Cardiac muscle cell (in vitro differentiated cells and primary cell): ENCODE data around the gene KHDC4. TPM values are rescaled to one million over a fixed set of nuclear protein-coding genes. Genes with fewer than 3 reads are reported as not detected.
A peak's percentile ranks its signal among the peaks of the same experiment; 100 is the strongest.

Experiments
- DNase-seq, 2 donors: peaks; one replicate each; pipeline versions ENCODE4 v3.0.0 to v3.0.0-alpha.2; 2010 to 2017; ENCODE audit warnings: low read depth in 1 of 2, low spot score in 1 of 2
- H3K27ac ChIP-seq: fragments of 200-600 bp; sonication (generic); 2 replicates; pipeline ENCODE4 v1.5.1; 2016
- H3K27me3 ChIP-seq: fragments of 200-600 bp; sonication (generic); 2 replicates; pipeline ENCODE4 v1.6.0; 2016; ENCODE audit warnings: control low read depth
- H3K36me3 ChIP-seq: fragments of 200-600 bp; sonication (generic); 2 replicates; pipeline ENCODE4 v1.5.1; 2016; ENCODE audit warnings: control low read depth
- H3K4me1 ChIP-seq: fragments of 200-600 bp; sonication (generic); 2 replicates; pipeline ENCODE4 v1.8.1; 2017; ENCODE audit warnings: low read depth, mild to moderate bottlenecking, mixed run types
- H3K4me3 ChIP-seq: fragments of 200-600 bp; sonication (generic); 2 replicates; pipeline ENCODE4 v1.5.1; 2016; ENCODE audit warnings: mild to moderate bottlenecking
- H3K9me3 ChIP-seq: fragments of 200-600 bp; sonication (generic); 2 replicates; pipeline ENCODE4 v1.5.1; 2017; ENCODE audit warnings: low read depth, mild to moderate bottlenecking, control low read depth
- CTCF ChIP-seq: IDR thresholded peaks from 2 replicates; pipeline ENCODE4 v1.5.1; 2012; ENCODE audit warnings: low read depth, mild to moderate bottlenecking, low read length
- polyA plus RNA-seq: library from polyadenylated mRNA; unstranded; fragments of >200 nt; fragmentation: Nextera tagmentation; extraction: Ambion mirVana; gene quantifications from 2 replicates; pipeline ENCODE4 v1.2.1, GENCODE V29; 2016
- total RNA-seq: library from RNA; depleted of rRNA; stranded (reverse); fragments of >200 nt; gene quantifications from 2 replicates; pipeline ENCODE4 v1.2.3, GENCODE V29; 2016

KHDC4 gene
- total and polyA plus RNA-seq, 2 experiments from 2014 or later = 26.6 to 86.4 TPM

GRCh38 chr1:155888481-155888880 lies 45.7 kb downstream of the KHDC4 start:
- H3K27me3 ChIP-seq = no peaks in the 10 kb centered on the region
- H3K9me3 ChIP-seq = no peaks in the 10 kb centered on the region
- no peaks in the 10 kb centered on the region for H3K36me3 ChIP-seq
- no peak for DNase-seq
- no peak overlapping the region for H3K4me3 ChIP-seq
- H3K27ac ChIP-seq = no peak overlapping the region
- no peak for TF ChIP-seq CTCF
- H3K4me1 ChIP-seq = peaks cover 4% of the 10 kb centered on the region

- H3K36me3 ChIP-seq = no peaks in the 10 kb centered on the region
- DNase-seq = peak in 1 of 2 donors; percentile 26
- TF ChIP-seq CTCF = no peak
- H3K27ac ChIP-seq = no peak overlapping the region
- no peak overlapping the region for H3K4me3 ChIP-seq
- H3K9me3 ChIP-seq = no peaks in the 10 kb centered on the region
- H3K27me3 ChIP-seq = no peaks in the 10 kb centered on the region
- H3K4me1 ChIP-seq = peaks cover 4% of the 10 kb centered on the region
These were observed 49.2 kb downstream of the KHDC4 start for GRCh38 chr1:155884982-155885381.

GRCh38 chr1:155884031-155884960 lies 49.9 kb downstream of the KHDC4 start:
- Histone ChIP-seq H3K9me3 (no peaks in the 10 kb centered on the region), H3K27me3 (no peaks in the 10 kb centered on the region), H3K4me1 (peaks cover 4% of the 10 kb centered on the region), H3K27ac (no peak overlapping the region), H3K36me3 (no peaks in the 10 kb centered on the region), H3K4me3 (no peak overlapping the region)
- no peak for TF ChIP-seq CTCF
- DNase-seq = peak in 1 of 2 donors; percentile 40

- TF ChIP-seq CTCF = no peak
- Histone ChIP-seq H3K36me3 (no peaks in the 10 kb centered on the region), H3K4me1 (peaks cover 4% of the 10 kb centered on the region), H3K27me3 (no peaks in the 10 kb centered on the region), H3K27ac (no peak overlapping the region), H3K4me3 (no peak overlapping the region), H3K9me3 (no peaks in the 10 kb centered on the region)
- no peak for DNase-seq
These were observed 51.4 kb downstream of the KHDC4 start for GRCh38 chr1:155882766-155883165.

- Histone ChIP-seq H3K27ac (no peak overlapping the region), H3K27me3 (no peaks in the 10 kb centered on the region), H3K36me3 (no peaks in the 10 kb centered on the region), H3K4me1 (peaks cover 4% of the 10 kb centered on the region), H3K9me3 (no peaks in the 10 kb centered on the region), H3K4me3 (no peak overlapping the region)
- no peak for TF ChIP-seq CTCF
- DNase-seq = no peak
These were observed 52.0 kb downstream of the KHDC4 start for GRCh38 chr1:155882235-155882634.
